ENCODE results near the gene SYNGR3. TPM values are rescaled to one million over a fixed set of nuclear protein-coding genes. Genes with fewer than 3 reads are reported as not detected.

The SYNGR3 gene, protein sequence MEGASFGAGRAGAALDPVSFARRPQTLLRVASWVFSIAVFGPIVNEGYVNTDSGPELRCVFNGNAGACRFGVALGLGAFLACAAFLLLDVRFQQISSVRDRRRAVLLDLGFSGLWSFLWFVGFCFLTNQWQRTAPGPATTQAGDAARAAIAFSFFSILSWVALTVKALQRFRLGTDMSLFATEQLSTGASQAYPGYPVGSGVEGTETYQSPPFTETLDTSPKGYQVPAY
- 0.78 and 4.2 TPM in 2 replicates for total RNA-seq

GRCh38 chr16:1989209-1990100 lies at the start of gene SYNGR3:
SYNGR3 (plus strand) TSS chr16:1989970; CDS start chr16:1990103, 133 bp downstream.

DNA sequence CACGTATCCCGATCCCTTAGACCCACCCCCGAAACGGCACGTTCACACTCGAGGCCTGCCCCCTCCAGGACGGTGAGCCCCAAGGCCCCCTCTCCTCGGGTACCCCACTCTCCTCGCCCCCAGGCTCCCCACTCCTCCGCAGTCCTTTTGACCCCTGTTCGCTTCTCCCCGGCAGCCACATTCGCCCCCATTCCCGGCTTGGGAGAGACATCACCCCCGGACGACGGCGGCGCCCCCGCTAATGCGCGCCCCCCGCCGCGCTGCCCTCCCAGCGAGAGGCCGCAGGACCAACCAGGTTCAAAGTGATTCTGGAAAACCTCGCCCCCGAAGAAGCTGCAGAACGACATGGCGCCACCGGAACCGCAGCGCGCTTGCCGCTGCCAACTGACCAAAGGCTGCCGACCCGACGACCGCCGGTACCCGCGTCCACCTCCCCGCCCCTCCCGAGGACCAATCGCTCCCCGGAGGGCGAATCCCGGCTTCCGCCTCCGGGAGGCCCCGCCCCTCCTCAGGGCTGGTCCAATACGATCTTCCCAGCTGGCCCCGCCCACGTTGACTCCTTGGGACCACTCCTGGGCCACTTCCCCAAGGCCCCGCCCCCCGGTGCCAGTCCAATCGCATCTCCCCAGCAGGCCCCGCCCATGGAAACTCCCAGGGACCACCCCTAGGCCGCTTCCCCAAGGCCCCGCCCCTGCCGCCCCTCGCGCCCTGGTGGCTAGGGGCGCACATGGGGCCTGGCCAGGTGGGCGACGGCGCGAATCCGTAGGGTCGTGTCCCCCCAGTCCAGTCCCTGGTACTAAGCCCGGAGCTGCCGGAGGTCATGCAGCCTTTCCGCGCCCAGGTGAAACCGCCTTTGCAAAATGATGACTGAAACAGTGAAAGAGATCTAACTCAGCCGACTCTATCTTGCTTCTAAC lies 46.7 kb upstream of the SYNGR3 start, which contains the start of gene MSRB1:
MSRB1 (minus strand) TSS at position 390 of the 917 bp plus-strand sequence; CDS start at position 347, 43 bp downstream.

GRCh38 chr16:1959269-1960039 lies 30.3 kb upstream of the SYNGR3 start, which contains the start of gene NDUFB10:
NDUFB10 (plus strand) TSS chr16:1959538; CDS start chr16:1959625, 87 bp downstream.

GRCh38 chr16:1964506-1965395 lies 25.0 kb upstream of the SYNGR3 start, which contains the start of gene RPS2:
RPS2 (minus strand) TSS chr16:1964826; CDS start chr16:1964625, 201 bp downstream.

DNA sequence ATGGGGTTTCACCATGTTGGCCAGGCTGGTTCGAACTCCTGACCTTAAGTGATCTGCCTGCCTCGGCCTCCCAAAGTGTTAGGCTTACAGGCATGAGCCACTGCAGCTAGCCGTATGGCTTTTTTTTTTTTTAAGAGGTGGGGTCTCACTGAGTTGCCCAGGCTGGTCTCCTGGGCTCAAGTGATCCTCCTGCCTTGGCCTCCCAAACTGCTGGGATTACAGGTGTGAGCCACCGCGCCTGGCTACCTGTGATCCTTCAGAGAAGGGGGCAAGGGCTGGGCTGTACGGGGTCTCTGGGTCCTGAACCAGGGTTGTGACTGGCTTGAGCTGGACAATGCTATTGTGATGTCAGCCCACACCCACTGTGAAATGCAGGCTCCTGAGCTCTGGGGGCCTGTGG lies 23.3 kb upstream of the SYNGR3 start, which contains the start of gene RNF151:
RNF151 (plus strand) TSS at position 397 of the 400 bp plus-strand sequence. CDS start 26 bp downstream, outside the sequence.

DNA sequence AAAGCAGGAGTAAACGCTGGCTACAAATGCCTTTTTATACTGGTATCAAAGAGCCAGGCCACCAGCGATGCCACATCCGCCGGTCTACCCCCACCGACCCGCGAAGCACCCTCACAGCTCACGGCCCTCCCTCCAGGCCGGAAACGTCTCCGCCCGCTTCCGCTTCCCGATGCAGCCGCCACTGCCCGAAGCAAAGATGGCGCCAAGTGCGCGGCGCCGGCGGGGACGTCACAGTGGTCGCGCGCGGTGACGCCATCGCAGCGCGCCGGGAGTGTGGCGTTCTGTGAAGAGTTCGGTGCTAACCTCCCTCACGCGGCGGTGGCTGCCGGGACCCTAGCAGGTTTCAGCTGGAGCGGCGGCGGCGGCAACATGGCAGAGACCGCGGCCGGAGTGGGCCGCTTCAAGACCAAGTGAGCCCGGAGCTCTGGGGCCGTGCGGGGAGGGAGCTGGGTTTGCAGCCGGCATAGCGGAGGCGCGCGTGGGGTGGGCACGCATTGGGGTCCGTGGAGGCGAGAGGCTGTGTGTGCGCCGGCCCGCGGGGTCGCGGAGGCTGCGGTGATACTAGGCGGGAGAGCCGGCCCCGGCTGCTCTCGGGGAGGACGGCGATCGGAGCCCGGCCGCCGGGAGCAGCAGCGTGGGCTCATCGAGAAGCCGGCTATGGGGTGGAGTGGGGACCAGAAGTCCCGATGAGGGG lies 17.8 kb upstream of the SYNGR3 start, which contains the start of gene TBL3:
TBL3 (plus strand) TSS at position 258 of the 694 bp plus-strand sequence; CDS start at position 370, 112 bp downstream.

DNA sequence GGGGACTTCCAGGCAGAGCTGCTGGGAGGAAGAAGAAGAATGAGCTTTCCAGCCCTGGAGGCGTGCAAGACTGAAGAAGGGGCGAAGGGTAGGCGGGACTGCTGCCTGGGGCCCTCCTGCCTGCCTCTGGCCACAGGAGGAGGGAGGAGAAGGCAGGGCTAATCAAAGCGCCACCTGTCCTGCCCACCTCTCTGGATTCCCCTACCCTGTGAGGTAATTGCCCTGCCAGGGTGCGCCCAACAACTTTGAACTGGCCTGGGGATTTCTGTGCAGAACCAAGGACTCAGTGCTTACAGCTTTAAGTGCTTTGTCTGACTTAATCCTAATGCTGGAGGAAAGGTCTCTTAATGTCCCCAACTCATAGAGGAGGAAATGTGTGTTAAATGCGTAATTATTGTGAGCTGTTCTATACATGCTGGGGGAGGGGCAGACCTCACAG lies 8.4 kb upstream of the SYNGR3 start, which contains the start of gene NOXO1:
NOXO1 (minus strand) TSS at position 72 of the 439 bp plus-strand sequence. CDS start 290 bp downstream, outside the sequence.

DNA sequence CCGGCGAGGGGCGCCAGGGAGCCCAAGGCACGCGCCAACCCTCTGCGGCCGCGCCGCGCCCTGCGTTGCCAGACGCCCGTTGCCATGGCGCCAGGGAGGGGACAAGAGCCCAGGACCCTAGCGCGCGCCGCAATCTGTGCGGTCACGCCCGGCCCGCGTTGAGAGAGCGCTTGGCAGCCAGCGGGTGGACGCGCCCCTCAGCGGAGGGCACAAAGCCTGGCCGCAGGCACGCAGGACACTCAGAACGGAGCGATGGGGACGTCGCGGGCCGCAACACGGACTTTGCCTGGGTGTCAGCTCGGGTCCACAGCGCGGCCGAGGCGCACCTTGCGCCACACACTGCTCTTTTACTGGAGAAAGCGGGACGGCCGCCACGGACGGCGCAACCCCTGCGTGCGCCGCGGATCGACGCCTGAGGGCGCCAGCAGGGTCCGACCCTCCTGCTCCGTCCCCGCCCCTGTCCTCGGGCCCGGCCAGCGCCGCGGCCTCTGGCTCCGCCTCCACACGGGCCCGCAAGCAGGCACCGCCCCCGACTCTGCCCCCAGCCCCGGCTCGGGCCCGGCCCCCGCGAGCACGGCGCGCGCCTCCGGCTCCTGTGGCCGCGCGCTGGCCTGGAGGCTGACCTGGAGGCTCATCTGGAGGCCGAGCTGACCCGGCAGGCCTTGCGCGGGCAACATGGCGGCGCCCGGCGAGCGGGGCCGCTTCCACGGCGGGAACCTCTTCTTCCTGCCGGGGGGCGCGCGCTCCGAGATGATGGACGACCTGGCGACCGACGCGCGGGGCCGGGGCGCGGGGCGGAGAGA lies 6.0 kb upstream of the SYNGR3 start, which contains the start of gene GFER:
GFER (plus strand) TSS at position 650 of the 803 bp plus-strand sequence; CDS start at position 676, 26 bp downstream.

DNA sequence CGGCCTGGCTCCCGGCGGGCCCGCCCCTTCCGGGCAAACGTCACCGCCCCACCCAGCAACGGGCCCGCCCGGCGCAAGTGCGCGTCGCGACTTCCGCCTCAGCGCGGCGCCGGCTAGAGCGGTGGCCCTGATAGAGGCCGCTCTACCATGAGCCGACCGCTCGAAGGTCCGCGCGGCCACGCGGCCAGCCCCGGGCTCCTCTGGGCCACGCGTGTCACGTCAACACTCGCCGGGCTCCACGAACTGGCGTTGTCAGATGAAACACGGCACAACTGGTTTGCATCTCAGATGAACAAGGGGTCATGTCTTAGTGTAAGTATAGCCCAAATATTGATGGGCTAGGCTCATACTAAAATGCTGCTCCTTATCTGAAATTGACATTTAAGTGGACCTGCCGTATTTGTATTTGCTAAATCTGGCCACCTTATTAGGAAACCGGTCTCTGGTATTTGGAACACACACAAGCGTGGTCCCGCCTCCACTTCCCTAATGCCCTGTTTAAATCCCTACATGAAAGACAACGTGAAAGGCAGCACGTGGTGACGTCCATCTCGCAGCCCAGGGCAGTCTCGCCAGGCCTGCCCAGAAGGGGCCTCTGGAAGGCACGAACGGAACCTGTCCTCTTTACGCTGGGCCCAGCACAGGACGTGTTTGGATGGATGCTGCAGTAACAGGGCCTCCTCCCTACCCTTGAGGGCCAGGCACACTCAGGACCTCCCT lies 20.2 kb downstream of the SYNGR3 start, which contains the start of gene ZNF598:
ZNF598 (minus strand) TSS at position 31 of the 720 bp plus-strand sequence.

GRCh38 chr16:2019518-2019920 lies 29.7 kb downstream of the SYNGR3 start, which contains the start of gene NPW:
NPW (plus strand) TSS chr16:2019785.

DNA sequence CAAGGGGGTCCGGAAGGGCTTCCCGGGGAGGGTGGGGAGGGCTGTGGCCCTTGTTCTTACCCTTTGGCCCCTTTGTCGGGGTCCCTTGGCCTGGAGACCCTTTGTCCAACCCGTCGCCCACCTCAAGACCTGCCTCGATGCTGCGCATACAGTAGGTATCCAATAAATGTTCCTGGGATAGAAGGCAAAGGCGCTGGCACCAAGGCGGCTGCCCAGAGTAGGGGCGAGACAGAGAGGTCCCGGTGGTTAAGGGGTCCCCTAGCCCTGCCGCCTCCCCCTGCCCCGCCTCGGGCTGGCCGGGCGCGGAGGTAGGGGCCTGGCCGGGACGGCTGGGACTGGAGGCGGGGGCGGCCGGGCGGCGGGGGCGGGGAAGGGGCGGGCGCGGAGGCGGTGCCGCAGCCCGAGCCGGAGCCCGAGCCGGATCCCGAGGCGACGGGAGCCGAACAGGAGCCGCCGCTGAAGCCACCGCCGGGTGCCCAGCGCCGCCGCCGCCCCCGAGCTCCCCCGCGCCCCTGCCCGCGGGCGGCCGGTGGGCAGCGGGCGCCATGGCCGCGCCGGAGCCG lies 36.8 kb downstream of the SYNGR3 start, which contains the start of gene NHERF2:
NHERF2 (plus strand) TSS at position 442 of the 563 bp plus-strand sequence; CDS start at position 546, 104 bp downstream.

Other genes starting within 250 kb of the SYNGR3 start
- 61.7 and 65.7 TPM in 2 replicates for gene NME3, start 218.4 kb upstream of the SYNGR3 start, total RNA-seq
- gene EME2, start 217.2 kb upstream of the SYNGR3 start, total RNA-seq, result 2.6 and 3.7 TPM in 2 replicates
- gene MRPS34, start 216.8 kb upstream of the SYNGR3 start, total RNA-seq, result 83.6 and 89.1 TPM in 2 replicates
- gene SPSB3, start 207.4 kb upstream of the SYNGR3 start, total RNA-seq, result 22.7 and 34.8 TPM in 2 replicates
- gene NUBP2, start 207.0 kb upstream of the SYNGR3 start, total RNA-seq, result 61.6 and 65.2 TPM in 2 replicates
- not detected in 2 replicates for gene IGFALS, start 196.3 kb upstream of the SYNGR3 start, total RNA-seq
- 13.4 and 28.5 TPM in 2 replicates for gene HAGH, start 163.1 kb upstream of the SYNGR3 start, total RNA-seq
- 38.5 and 44.2 TPM in 2 replicates for gene FAHD1, start 162.8 kb upstream of the SYNGR3 start, total RNA-seq
- gene MEIOB, start 117.8 kb upstream of the SYNGR3 start, total RNA-seq, result not detected in 2 replicates
- gene HS3ST6, start 71.6 kb upstream of the SYNGR3 start, total RNA-seq, result not detected in 2 replicates
- gene MSRB1, start 46.8 kb upstream of the SYNGR3 start, total RNA-seq, result 17.0 and 17.8 TPM in 2 replicates
- gene RPL3L, start 35.3 kb upstream of the SYNGR3 start, total RNA-seq, result not detected in 2 replicates
- gene NDUFB10, start 30.4 kb upstream of the SYNGR3 start, total RNA-seq, result 198 and 225 TPM in 2 replicates
- gene RPS2, start 25.1 kb upstream of the SYNGR3 start, total RNA-seq, result 2,905 and 3,262 TPM in 2 replicates
- gene RNF151, start 23.1 kb upstream of the SYNGR3 start, total RNA-seq, result not detected in 2 replicates
- gene TBL3, start 17.9 kb upstream of the SYNGR3 start, total RNA-seq, result 32.6 and 34.3 TPM in 2 replicates
- gene NOXO1, start 8.5 kb upstream of the SYNGR3 start, total RNA-seq, result not detected in 2 replicates
- gene GFER, start 5.8 kb upstream of the SYNGR3 start, total RNA-seq, result 14.4 and 17.3 TPM in 2 replicates
- 39.7 and 51.4 TPM in 2 replicates for gene ZNF598, start 19.9 kb downstream of the SYNGR3 start, total RNA-seq
- 2.9 and 6.9 TPM in 2 replicates for gene NPW, start 29.8 kb downstream of the SYNGR3 start, total RNA-seq
- 35.2 and 46.3 TPM in 2 replicates for gene NHERF2, start 36.9 kb downstream of the SYNGR3 start, total RNA-seq
- 13.9 and 17.2 TPM in 2 replicates for gene NTHL1, start 57.9 kb downstream of the SYNGR3 start, total RNA-seq
- 51.2 and 53.6 TPM in 2 replicates for gene TSC2, start 58.0 kb downstream of the SYNGR3 start, total RNA-seq
- 85.9 and 91.5 TPM in 2 replicates for gene PKD1, start 145.9 kb downstream of the SYNGR3 start, total RNA-seq
- gene RAB26, start 158.7 kb downstream of the SYNGR3 start, total RNA-seq, result not detected in 2 replicates
- 52.4 and 66.5 TPM in 2 replicates for gene TRAF7, start 165.8 kb downstream of the SYNGR3 start, total RNA-seq
- gene CASKIN1, start 206.6 kb downstream of the SYNGR3 start, total RNA-seq, result 0.12 and 0.15 TPM in 2 replicates
- 39.9 and 57.6 TPM in 2 replicates for gene MLST8, start 215.5 kb downstream of the SYNGR3 start, total RNA-seq
- 0.83 and 1.1 TPM in 2 replicates for gene BRICD5, start 220.9 kb downstream of the SYNGR3 start, total RNA-seq
- 7.3 and 9.2 TPM in 2 replicates for gene PGP, start 224.9 kb downstream of the SYNGR3 start, total RNA-seq
- 15.9 and 20.5 TPM in 2 replicates for gene E4F1, start 233.6 kb downstream of the SYNGR3 start, total RNA-seq
- gene DNASE1L2, start 246.5 kb downstream of the SYNGR3 start, total RNA-seq, result 4.5 TPM in 1 of 2 replicates, not detected in the other

All from cardiac ventricle fibroblast (primary cell).